ENCODE measurements around the gene ACADVL.

GRCh38 chr17:7186241-7186640 lies 33.5 kb upstream of the ACADVL start:
- TF ChIP-seq GATA2 (IDR thresholded peaks at IDR 0.05; ENCODE audit: low read depth, low read length), result no peak
- no peak for TF ChIP-seq GATA3 (IDR thresholded peaks at IDR 0.05; ENCODE audit: low read depth, low read length)

Measured in SH-SY5Y (cell line).